Measurements from ENCODE around the gene TMPRSS7.

GRCh38 chr3:112048911-112049310, 14.4 kb downstream of the TMPRSS7 start:
- TF ChIP-seq EP300 (IDR thresholded peaks at IDR 0.05) (no peak), CTCF (IDR thresholded peaks at IDR 0.05) (no peak), POLR2A (IDR thresholded peaks at IDR 0.05) (no peak)
